Esophagus (tissue), 2 donors: ENCODE measurements around the gene MRPL1. TPM values are rescaled to one million over a fixed set of nuclear protein-coding genes. Genes with fewer than 3 reads are reported as not detected.
"Not testable (repeated sequence)": the region's sequence is repeated elsewhere in the genome, so short reads cannot be mapped to it uniquely, and the experiment has no call there.

ENCODE experiments used
- H3K27ac ChIP-seq, 2 donors: one replicate each; pipeline ENCODE4 v1.5.1; 2013; ENCODE audit warnings: low read depth in 2 of 2, mild to moderate bottlenecking in 2 of 2, inconsistent platforms in 1 of 2, low read length in 1 of 2, moderate library complexity in 1 of 2
- H3K27me3 ChIP-seq, 2 donors: one replicate each; pipeline ENCODE4 v1.6.1; 2013; ENCODE audit warnings: low read length in 2 of 2, control low read depth in 1 of 2, mild to moderate bottlenecking in 1 of 2; ENCODE audit not compliant: insufficient read depth in 2 of 2, control insufficient read depth in 1 of 2
- H3K36me3 ChIP-seq, 2 donors: one replicate each; pipeline ENCODE4 v1.6.1; 2013; ENCODE audit warnings: low read length in 1 of 2; ENCODE audit not compliant: control insufficient read depth in 2 of 2, insufficient read depth in 2 of 2
- H3K4me1 ChIP-seq, 2 donors: one replicate each; pipeline ENCODE4 v1.6.1; 2013; ENCODE audit warnings: low read length in 1 of 2; ENCODE audit not compliant: control insufficient read depth in 2 of 2, insufficient read depth in 2 of 2
- H3K4me3 ChIP-seq, 2 donors: one replicate each; pipeline ENCODE4 v1.5.1; 2013; ENCODE audit warnings: low read length in 2 of 2, mild to moderate bottlenecking in 2 of 2, low read depth in 1 of 2, moderate library complexity in 1 of 2
- H3K9me3 ChIP-seq, 2 donors: one replicate each; pipeline ENCODE4 v1.6.1; 2013; ENCODE audit warnings: mild to moderate bottlenecking in 2 of 2, low read depth in 1 of 2, low read length in 1 of 2, moderate library complexity in 1 of 2; ENCODE audit not compliant: control insufficient read depth in 2 of 2, insufficient read depth in 1 of 2
- WGBS, 2 donors: extraction: QIAGEN DNeasy Blood & Tissue Kit; methylation state at CpG; one replicate each; pipeline ENCODE4 v1.1.7; 2013; 5-methylcytosine and 5-hydroxymethylcytosine counted together
- polyA plus RNA-seq, 2 donors: library from polyadenylated mRNA; stranded (reverse); fragments of 200-250 nt; gene quantifications; one replicate each; pipeline ENCODE4 v1.2.3, GENCODE V29; 2013
- donor health status: healthy with polysubstance abuse.
- donor health status: Bipolar disorder and iron deficiency.

Gene MRPL1
- polyA plus RNA-seq, 2 donors = 24.5 to 38.4 TPM

DNA sequence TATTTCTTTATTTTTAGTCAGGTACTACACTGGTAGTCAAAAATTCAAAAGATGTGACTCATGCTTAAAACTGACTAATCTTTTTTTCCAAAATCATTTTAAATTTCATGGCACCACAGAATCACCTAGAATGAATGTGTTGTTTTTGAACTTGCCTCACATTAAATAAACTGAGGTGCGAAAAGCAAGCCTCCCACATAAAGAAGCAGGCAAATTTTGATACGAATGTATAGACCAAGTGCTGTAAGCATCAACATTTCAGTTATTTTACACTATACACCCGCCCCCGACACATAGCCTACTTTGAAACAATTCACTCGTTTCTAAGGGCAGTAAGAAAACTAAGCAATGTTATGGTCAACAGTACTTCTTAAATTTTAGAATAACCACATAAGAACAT lies 94.3 kb downstream of the MRPL1 start:
- Histone ChIP-seq H3K9me3 (no peaks in the 10 kb centered on the region), H3K27ac (no peak overlapping the region), H3K4me1 (no peaks in the 10 kb centered on the region), H3K27me3 (no peaks in the 10 kb centered on the region), H3K36me3 (peaks cover 0 to 2% of the 10 kb centered on the region in 2 donors), H3K4me3 (no peak overlapping the region)
- WGBS, 2 donors = 89 to 91% methylated on average over 5 of the region's 5 CpGs

DNA sequence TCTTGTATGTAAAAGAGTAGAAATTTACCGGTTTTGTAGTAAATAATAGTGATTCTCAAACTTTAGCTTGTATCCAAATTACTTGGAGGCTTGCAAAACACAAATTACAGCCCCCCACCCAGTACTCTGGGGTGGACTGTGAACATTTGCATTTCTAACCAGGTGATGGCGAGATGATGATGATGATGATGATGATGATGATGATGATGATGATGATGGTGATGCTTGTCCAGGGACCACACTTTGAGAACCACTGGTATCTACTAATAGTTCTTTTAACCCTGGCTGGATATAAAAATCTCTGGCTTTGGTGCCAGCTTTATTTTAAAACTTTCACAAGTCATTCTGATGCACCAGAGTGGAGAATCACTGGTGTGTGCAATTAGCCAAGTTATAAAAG lies 96.3 kb downstream of the MRPL1 start:
- Histone ChIP-seq H3K4me1 (no peaks in the 10 kb centered on the region), H3K9me3 (no peaks in the 10 kb centered on the region), H3K36me3 (peaks cover 0 to 2% of the 10 kb centered on the region in 2 donors), H3K27ac (no peak overlapping the region), H3K4me3 (no peak overlapping the region), H3K27me3 (no peaks in the 10 kb centered on the region)
- WGBS, 2 donors = 72 to 80% methylated on average over 2 of the region's 2 CpGs

- H3K27me3 ChIP-seq = no peaks in the 10 kb centered on the region
- no peak overlapping the region for H3K4me3 ChIP-seq
Observed at GRCh38 chr4:77959566-77960338, 97.1 kb downstream of the MRPL1 start.

GRCh38 chr4:77960367-77960766 lies 97.7 kb downstream of the MRPL1 start:
- H3K36me3 ChIP-seq = no peaks in the 10 kb centered on the region
- no peak overlapping the region for H3K27ac ChIP-seq
- H3K9me3 ChIP-seq = no peaks in the 10 kb centered on the region
- 84 to 85% methylated on average over 5 of the region's 5 CpGs for WGBS, 2 donors
- H3K4me1 ChIP-seq = no peaks in the 10 kb centered on the region
- no peak overlapping the region for H3K4me3 ChIP-seq
- H3K27me3 ChIP-seq = no peaks in the 10 kb centered on the region

More at GRCh38 chr4:77959566-77960338, 97.1 kb downstream of the MRPL1 start:
- H3K4me1 ChIP-seq = no peaks in the 10 kb centered on the region
- H3K9me3 ChIP-seq = no peaks in the 10 kb centered on the region
- 57 to 58% methylated on average over 6 of the region's 6 CpGs for WGBS, 2 donors
- H3K36me3 ChIP-seq = no peaks in the 10 kb centered on the region
- no peak overlapping the region for H3K27ac ChIP-seq

DNA sequence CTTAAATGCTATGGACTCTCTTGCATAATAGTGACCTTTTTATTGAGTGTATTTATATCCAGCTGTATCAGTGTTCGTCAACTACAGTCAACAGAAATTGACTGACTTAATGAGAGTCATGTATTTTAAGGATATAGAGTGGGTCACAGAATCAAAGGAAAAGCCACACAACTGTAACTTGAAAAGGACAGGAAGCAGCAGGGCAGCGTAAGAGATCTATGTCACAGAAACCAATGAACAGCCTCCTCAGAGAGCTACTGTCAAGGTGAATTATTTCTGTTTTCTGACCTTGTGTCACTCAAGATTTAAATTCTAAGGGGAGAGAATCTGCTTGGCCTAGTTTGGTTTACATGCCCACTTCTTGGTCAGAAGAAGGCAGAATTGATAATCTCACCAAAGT lies 100.4 kb downstream of the MRPL1 start:
- H3K36me3 ChIP-seq = no peaks in the 10 kb centered on the region
- 78 to 90% methylated on average over 2 of the region's 2 CpGs for WGBS, 2 donors
- no peaks in the 10 kb centered on the region for H3K9me3 ChIP-seq
- no peaks in the 10 kb centered on the region for H3K4me1 ChIP-seq
- no peaks in the 10 kb centered on the region for H3K27me3 ChIP-seq
- no peak overlapping the region for H3K27ac ChIP-seq
- H3K4me3 ChIP-seq = no peak overlapping the region

GRCh38 chr4:77973657-77974056 lies 111.0 kb downstream of the MRPL1 start:
- not testable (repeated sequence) for H3K27me3 ChIP-seq, H3K4me3 ChIP-seq, H3K27ac ChIP-seq, H3K4me1 ChIP-seq, H3K9me3 ChIP-seq, H3K36me3 ChIP-seq
- WGBS, 2 donors = 83 to 91% methylated on average over 1 of the region's 1 CpG

GRCh38 chr4:77982900-77983540 lies 120.4 kb downstream of the MRPL1 start:
- H3K4me3 ChIP-seq, H3K27ac ChIP-seq, H3K9me3 ChIP-seq, H3K4me1 ChIP-seq, H3K36me3 ChIP-seq, H3K27me3 ChIP-seq: not testable (repeated sequence)
- WGBS, 2 donors = 76 to 80% methylated on average over 6 of the region's 6 CpGs

- not testable (repeated sequence) for H3K4me1 ChIP-seq, H3K27ac ChIP-seq, H3K4me3 ChIP-seq, H3K27me3 ChIP-seq, H3K36me3 ChIP-seq, H3K9me3 ChIP-seq
- 96 to 97% methylated on average over 23 to 41 of the region's 44 CpGs for WGBS, 2 donors
Observed at GRCh38 chr4:77983612-77984311, 121.1 kb downstream of the MRPL1 start.

GRCh38 chr4:77989968-77990367 lies 127.3 kb downstream of the MRPL1 start:
- Histone ChIP-seq H3K4me1 (no peaks in the 10 kb centered on the region), H3K27ac (no peak overlapping the region), H3K27me3 (no peaks in the 10 kb centered on the region), H3K9me3 (no peaks in the 10 kb centered on the region), H3K36me3 (no peaks in the 10 kb centered on the region), H3K4me3 (no peak overlapping the region)
